A549 (cell line): ENCODE data around the gene CNPY4.

Experiments used
- BHLHE40 ChIP-seq: IDR thresholded peaks from 2 replicates; pipeline ENCODE4 v1.6.1; 2012; ENCODE audit warnings: low read depth, low read length, inconsistent platforms
- CEBPB ChIP-seq, 2 experiments: fragments of >200 bp in 1 of 2; sonication (Bioruptor Twin) in 1 of 2; formaldehyde crosslinking in 1 of 2; IDR thresholded peaks; 2 replicates each; pipeline ENCODE4 v1.6.1; 2012 to 2016
- CHD2 ChIP-seq: fragments of 150-350 bp; IDR thresholded peaks from 2 replicates; pipeline ENCODE4 v1.6.1; 2014; ENCODE audit warnings: low read length; ENCODE audit not compliant: partially characterized antibody
- EP300 ChIP-seq, 2 experiments: fragments of >200 bp; sonication (Bioruptor Twin); formaldehyde crosslinking; IDR thresholded peaks; 2 replicates in 1 of 2; 3 replicates in 1 of 2; pipeline ENCODE4 v1.6.1; 2016 to 2017
- HDAC2 ChIP-seq: fragments of 200-600 bp; sonication (generic); IDR thresholded peaks from 2 replicates; pipeline ENCODE4 v1.6.1; 2016
- JUN ChIP-seq, 2 experiments: fragments of >200 bp; sonication (Bioruptor Twin); formaldehyde crosslinking; IDR thresholded peaks; 2 replicates in 1 of 2; 3 replicates in 1 of 2; pipeline ENCODE4 v1.6.1; 2016 to 2017
- MYC ChIP-seq: IDR thresholded peaks from 2 replicates; pipeline ENCODE4 v1.6.1; 2012; ENCODE audit warnings: mild to moderate bottlenecking, inconsistent platforms, low read length, improper control_type of control experiment, borderline replicate concordance
- POLR2A ChIP-seq: IDR thresholded peaks from 2 replicates; pipeline ENCODE4 v1.6.1; 2012; ENCODE audit warnings: mild to moderate bottlenecking, low read length
- RARB ChIP-seq: fragments of 250-450 bp; sonication (Bioruptor Pico); IDR thresholded peaks from 2 replicates; pipeline ENCODE4 v1.8.0; 2021; ENCODE audit warnings: mild to moderate bottlenecking, moderate library complexity
- SREBF2 ChIP-seq: fragments of 450-650 bp; IDR thresholded peaks from 2 replicates; pipeline ENCODE4 v1.6.1; 2014; ENCODE audit warnings: mild to moderate bottlenecking, moderate library complexity
- TF ChIP-seq, protein P1 (sequence below): fragments of 250-450 bp; sonication (Bioruptor Pico); IDR thresholded peaks from 2 replicates; pipeline ENCODE4 v1.5.0; 2021; ENCODE audit warnings: mild to moderate bottlenecking, moderate library complexity, borderline replicate concordance
- TF ChIP-seq, protein P2 (sequence below): fragments of >200 bp; sonication (Bioruptor Twin); formaldehyde crosslinking; IDR thresholded peaks from 3 replicates; pipeline ENCODE4 v1.5.1; 2016

DNA sequence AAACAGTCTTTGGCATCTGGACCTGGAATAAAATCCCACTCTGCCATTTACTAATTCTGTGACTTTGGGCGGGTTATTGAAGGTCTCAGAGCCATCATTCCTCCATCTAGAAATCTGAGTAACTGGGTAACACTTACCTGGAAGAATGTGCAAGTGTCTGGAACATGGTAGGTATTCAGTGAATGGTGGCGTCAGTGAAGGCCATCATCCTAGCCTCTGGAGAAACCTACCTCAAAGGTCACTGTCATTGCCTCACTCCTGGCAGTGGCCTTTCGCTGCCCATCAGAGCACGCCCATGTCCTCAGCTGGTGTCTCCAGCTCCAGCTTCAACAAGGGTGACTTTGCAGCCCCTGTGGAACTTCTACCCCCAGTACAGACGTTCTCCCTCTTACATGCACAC, 44.4 kb downstream of the CNPY4 start:
- TF ChIP-seq BHLHE40 (no peak), SREBF2 (no peak), JUN (IDR thresholded peaks at IDR 0.05) (no peak), MYC (no peak), HDAC2 (no peak), RARB (no peak), POLR2A (no peak), CEBPB (IDR thresholded peaks at IDR 0.05) (no peak), EP300 (IDR thresholded peaks at IDR 0.05) (no peak), CHD2 (no peak)
- TF ChIP-seq, protein P1, sequence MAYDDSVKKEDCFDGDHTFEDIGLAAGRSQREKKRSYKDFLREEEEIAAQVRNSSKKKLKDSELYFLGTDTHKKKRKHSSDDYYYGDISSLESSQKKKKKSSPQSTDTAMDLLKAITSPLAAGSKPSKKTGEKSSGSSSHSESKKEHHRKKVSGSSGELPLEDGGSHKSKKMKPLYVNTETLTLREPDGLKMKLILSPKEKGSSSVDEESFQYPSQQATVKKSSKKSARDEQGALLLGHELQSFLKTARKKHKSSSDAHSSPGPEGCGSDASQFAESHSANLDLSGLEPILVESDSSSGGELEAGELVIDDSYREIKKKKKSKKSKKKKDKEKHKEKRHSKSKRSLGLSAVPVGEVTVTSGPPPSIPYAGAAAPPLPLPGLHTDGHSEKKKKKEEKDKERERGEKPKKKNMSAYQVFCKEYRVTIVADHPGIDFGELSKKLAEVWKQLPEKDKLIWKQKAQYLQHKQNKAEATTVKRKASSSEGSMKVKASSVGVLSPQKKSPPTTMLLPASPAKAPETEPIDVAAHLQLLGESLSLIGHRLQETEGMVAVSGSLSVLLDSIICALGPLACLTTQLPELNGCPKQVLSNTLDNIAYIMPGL (CRISPR knock-in tag) = no peak
- TF ChIP-seq, protein P2, sequence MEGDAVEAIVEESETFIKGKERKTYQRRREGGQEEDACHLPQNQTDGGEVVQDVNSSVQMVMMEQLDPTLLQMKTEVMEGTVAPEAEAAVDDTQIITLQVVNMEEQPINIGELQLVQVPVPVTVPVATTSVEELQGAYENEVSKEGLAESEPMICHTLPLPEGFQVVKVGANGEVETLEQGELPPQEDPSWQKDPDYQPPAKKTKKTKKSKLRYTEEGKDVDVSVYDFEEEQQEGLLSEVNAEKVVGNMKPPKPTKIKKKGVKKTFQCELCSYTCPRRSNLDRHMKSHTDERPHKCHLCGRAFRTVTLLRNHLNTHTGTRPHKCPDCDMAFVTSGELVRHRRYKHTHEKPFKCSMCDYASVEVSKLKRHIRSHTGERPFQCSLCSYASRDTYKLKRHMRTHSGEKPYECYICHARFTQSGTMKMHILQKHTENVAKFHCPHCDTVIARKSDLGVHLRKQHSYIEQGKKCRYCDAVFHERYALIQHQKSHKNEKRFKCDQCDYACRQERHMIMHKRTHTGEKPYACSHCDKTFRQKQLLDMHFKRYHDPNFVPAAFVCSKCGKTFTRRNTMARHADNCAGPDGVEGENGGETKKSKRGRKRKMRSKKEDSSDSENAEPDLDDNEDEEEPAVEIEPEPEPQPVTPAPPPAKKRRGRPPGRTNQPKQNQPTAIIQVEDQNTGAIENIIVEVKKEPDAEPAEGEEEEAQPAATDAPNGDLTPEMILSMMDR = no peak
